GM12872 (cell line): ENCODE results near the gene HMGXB4.

ENCODE experiments used
- TF ChIP-seq, protein P1 (sequence below): IDR thresholded peaks from 3 replicates; pipeline ENCODE4 v1.5.1; 2011; ENCODE audit warnings: low read depth, mild to moderate bottlenecking, low read length, moderate library complexity; ENCODE audit not compliant: insufficient read depth

Gene HMGXB4

DNA sequence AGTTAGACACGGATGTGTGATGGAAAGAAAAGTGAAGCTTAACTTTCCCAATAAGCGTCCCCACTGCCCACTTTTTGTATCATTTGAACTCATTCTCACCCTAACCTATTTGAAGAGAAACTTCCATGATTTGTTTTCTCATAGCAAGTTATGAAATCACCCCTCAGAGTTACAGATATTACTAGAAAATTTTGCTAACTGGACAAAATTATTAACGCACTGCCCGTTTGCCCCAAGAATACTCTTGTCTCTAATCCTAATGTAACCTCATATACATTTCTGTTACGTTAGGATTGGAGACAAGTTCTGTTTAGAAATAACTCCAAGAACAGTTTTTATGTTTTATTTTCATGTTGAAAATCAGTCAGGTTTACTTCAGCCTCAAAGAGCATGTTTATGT lies 67.9 kb downstream of the HMGXB4 start:
- TF ChIP-seq, protein P1, sequence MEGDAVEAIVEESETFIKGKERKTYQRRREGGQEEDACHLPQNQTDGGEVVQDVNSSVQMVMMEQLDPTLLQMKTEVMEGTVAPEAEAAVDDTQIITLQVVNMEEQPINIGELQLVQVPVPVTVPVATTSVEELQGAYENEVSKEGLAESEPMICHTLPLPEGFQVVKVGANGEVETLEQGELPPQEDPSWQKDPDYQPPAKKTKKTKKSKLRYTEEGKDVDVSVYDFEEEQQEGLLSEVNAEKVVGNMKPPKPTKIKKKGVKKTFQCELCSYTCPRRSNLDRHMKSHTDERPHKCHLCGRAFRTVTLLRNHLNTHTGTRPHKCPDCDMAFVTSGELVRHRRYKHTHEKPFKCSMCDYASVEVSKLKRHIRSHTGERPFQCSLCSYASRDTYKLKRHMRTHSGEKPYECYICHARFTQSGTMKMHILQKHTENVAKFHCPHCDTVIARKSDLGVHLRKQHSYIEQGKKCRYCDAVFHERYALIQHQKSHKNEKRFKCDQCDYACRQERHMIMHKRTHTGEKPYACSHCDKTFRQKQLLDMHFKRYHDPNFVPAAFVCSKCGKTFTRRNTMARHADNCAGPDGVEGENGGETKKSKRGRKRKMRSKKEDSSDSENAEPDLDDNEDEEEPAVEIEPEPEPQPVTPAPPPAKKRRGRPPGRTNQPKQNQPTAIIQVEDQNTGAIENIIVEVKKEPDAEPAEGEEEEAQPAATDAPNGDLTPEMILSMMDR = no peak

DNA sequence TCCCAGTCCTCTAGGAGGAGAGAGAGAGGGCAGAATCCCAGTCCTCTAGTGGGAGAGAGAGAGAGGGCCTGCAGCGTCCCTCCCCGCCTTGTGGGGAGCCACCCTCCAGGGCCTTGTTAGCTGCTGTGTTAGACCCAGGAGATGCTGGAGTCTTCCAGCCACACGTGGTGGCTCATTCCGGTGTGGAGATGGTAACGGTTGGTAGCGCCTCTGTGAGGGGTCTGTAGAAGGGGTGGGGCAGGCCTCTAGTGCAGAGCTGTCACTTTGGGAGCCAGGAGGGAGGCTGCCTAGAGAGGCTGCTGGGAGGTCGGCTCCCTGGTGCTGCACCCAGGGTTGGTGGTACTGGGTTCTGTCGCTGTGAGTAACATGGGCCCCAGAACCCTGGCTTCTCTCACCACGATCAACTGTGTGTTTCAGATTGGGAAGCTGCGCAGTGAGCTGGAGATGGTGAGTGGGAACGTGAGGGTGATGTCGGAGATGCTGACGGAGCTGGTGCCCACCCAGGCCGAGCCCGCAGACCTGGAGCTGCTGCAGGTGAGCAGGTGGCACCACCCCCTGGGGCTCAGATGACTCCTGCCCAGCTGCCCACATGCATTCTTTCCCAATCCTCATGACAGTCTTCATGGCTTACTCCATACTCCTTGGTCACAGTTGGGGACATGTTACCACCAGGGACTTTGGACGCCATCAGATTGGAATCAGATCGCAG lies 69.7 kb downstream of the HMGXB4 start:
- TF ChIP-seq, protein P1 = no peak

DNA sequence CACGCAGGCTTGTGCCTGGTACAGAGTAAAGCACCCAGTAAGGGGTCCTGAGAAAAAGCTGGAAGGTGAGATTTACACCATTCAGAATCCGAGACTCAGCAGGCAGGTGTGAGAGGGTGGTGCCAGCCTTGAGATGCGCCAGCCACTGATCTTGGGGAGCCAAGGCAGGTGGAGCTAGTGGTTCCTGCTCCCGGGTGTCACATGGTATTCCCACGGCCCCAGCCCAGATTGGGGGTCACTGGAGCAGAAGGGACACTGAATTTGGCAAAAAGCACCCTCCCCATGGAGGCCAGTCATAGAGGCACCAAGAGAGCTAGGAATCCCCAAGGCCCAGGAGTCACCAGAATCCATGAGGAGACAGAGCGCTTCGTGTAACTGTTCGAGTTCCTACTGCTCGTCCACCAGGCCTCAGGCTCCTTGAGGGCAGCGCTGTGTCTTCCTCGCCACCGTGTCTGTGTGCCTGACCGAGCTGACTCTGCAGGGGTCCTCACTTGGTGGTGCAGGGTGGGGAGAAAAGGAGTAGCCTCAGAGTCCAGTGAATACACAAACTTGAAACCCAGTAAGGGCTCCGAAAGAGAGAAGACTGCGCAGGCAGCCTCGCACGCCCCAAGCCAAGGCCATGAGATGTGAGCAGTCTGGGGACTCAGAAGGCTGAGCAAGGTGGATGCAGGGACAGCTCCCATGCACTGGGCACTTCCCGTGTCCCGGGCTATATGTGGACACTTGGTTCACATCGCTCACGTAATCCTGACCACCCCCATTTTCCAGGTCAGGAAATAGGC lies 70.6 kb downstream of the HMGXB4 start:
- TF ChIP-seq, protein P1 = no peak

DNA sequence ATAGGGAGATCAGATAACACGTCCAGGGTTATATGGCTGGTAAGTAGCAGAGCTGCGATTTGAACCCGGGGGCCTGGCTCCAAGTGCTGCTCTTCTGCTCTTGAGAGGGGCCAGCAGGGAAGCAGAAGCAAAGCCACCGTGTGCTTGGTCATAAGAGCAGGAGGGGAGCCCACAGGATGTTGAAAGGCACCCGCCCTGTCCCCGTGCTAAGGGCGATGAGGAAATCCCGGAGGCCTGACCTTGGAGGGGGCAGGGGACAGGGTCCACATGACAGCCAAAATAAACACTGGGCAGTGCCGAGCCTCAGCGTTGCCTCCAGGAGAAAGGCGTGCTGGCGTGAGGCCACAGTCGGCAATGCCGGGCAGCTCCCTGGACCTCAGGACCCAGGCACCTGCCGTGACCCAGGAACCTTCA lies 71.2 kb downstream of the HMGXB4 start:
- TF ChIP-seq, protein P1 = no peak

DNA sequence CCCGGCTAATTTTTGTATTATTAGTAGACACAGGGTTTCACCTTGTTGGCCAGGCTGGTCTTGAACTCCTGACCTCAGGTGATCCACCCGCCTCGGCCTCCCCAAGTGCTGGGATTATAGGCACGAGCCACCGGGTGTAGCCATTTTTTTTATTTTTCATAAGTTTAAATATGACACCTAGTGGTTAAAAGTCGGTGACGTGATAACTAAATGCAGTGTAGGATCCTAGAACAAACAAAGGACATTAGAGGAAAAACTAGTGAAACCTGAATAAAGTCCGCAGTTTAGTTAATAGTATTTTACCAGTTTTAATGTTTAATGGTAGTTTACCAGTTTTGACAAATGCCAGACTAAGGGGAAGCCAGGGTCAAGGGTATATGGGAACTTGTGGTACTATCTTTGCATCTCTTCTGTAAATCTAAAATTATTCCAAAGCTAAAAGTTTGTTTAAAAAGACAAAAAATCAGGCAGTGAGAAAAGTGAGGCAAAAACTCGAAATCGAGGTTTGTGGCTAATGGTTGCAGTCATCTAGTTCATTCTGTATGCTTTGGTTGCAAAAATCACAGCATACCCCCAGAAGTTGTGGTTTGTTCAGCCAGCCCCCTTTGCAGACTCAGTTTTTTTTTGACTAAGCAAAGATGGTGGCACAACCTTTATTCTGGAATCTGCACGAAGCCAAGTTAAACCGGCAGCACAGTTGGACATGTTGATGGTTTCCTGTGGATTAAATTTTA lies 72.0 kb downstream of the HMGXB4 start:
- TF ChIP-seq, protein P1 = no peak

DNA sequence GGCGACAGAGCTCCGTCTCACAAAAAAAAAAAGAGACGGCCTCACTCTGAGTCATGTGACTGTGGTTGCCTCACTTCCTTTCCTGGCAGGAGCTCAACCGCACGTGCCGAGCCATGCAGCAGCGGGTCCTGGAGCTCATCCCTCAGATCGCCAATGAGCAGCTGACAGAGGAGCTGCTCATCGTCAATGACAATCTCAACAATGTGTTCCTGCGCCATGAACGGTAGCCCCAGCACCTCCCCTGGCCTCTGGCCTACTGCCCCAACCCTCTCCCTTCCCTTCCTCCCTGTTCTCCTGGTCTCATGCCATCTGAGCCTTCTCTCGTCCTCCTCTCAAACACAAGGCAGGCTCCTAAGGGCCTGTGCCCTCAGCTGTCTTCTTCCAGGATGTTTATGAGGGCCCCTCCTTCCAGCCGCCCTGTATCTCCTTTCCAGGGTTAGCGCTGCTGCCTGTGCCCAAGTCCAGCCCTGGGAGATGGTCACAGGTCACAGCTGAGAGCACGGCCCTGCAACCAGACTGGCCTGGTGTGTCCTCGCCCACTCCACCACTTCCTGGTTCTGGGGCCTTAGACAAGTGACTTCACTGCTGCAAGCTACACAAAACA lies 73.1 kb downstream of the HMGXB4 start:
- TF ChIP-seq, protein P1 = no peak

DNA sequence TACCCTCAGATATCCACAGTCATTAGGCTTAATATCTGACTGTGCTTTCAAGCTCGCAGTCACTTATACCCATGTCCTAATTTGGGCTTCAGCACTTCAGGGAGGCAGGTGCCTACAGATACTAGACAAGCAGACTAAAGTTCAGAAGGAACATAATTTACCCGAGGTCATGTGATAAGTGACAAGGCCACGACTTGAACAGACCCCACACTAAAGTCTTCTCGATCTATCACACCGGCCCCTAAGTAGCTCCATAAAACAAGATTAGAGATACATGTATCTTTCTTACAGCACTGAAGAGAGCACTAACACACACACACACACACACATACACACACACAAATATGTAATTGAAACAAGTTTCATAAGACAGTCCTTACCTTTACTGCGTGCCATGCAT lies 75.0 kb downstream of the HMGXB4 start:
- TF ChIP-seq, protein P1 = no peak
